ENCODE data around the gene CUX1. TPM values are rescaled to one million over a fixed set of nuclear protein-coding genes. Genes with fewer than 3 reads are reported as not detected.

CUX1 gene
- total RNA-seq, 1 donor from 2014 or later: 50.6 TPM

- Histone ChIP-seq H3K9me3 (ENCODE audit: insufficient read depth, low read depth, low read length) (peaks cover 3% of the 10 kb centered on the region), H3K4me2 (ENCODE audit: low read length) (no peak overlapping the region), H4K20me1 (ENCODE audit: insufficient read depth, low read length) (no peaks in the 10 kb centered on the region), H3K36me3 (ENCODE audit: insufficient read depth, low read length) (no peaks in the 10 kb centered on the region), H3K9ac (ENCODE audit: low read length) (no peak overlapping the region), H3K27me3 (ENCODE audit: insufficient read depth, low read length) (peaks cover 13% of the 10 kb centered on the region), H3K4me3 (ENCODE audit: insufficient read depth, low read depth, low read length) (no peak overlapping the region), H3K27ac (ENCODE audit: low read depth, low read length) (no peak overlapping the region), H2AFZ (ENCODE audit: low read depth, low read length) (no peak overlapping the region), H3K79me2 (ENCODE audit: insufficient read depth, low read length) (no peaks in the 10 kb centered on the region), H3K4me1 (ENCODE audit: insufficient read depth, low read length) (peaks cover 6% of the 10 kb centered on the region)
- DNase-seq (ENCODE audit: low read depth): no peak
- peaks cover 2% of the 10 kb centered on the region for H3K36me3 Mint-ChIP-seq (ENCODE audit: low read depth, unreplicated experiment)
- peaks cover 26% of the 10 kb centered on the region for H3K27me3 Mint-ChIP-seq (ENCODE audit: low read depth, unreplicated experiment)
- H3K9me3 Mint-ChIP-seq (ENCODE audit: unreplicated experiment): peaks cover 2% of the 10 kb centered on the region
- TF ChIP-seq EZH2 (IDR thresholded peaks at IDR 0.05; ENCODE audit: insufficient read depth, low read length): no peak
- no peak for TF ChIP-seq CTCF (IDR thresholded peaks at IDR 0.05; ENCODE audit: insufficient read depth, low read depth, low read length)
- H3K4me1 Mint-ChIP-seq (ENCODE audit: low read depth, unreplicated experiment): peaks cover 3% of the 10 kb centered on the region
- no peak overlapping the region for H3K4me3 Mint-ChIP-seq (ENCODE audit: unreplicated experiment)
- H3K27ac Mint-ChIP-seq (ENCODE audit: unreplicated experiment): no peak overlapping the region
- FAIRE-seq: no peak
These were observed 29.6 kb upstream of the CUX1 start for GRCh38 chr7:101787864-101788263.

- Mint-ChIP-seq H3K4me1 (ENCODE audit: low read depth, unreplicated experiment) (peaks cover 3% of the 10 kb centered on the region), H3K27ac (ENCODE audit: unreplicated experiment) (no peak overlapping the region), H3K9me3 (ENCODE audit: unreplicated experiment) (peaks cover 2% of the 10 kb centered on the region), H3K27me3 (ENCODE audit: low read depth, unreplicated experiment) (peaks cover 21% of the 10 kb centered on the region), H3K36me3 (ENCODE audit: low read depth, unreplicated experiment) (peaks cover 2% of the 10 kb centered on the region), H3K4me3 (ENCODE audit: unreplicated experiment) (no peak overlapping the region)
- Histone ChIP-seq H3K9me3 (ENCODE audit: insufficient read depth, low read depth, low read length) (peaks cover 3% of the 10 kb centered on the region), H3K27me3 (ENCODE audit: insufficient read depth, low read length) (peaks cover 12% of the 10 kb centered on the region), H4K20me1 (ENCODE audit: insufficient read depth, low read length) (no peaks in the 10 kb centered on the region), H2AFZ (ENCODE audit: low read depth, low read length) (no peak overlapping the region), H3K36me3 (ENCODE audit: insufficient read depth, low read length) (no peaks in the 10 kb centered on the region), H3K9ac (ENCODE audit: low read length) (no peak overlapping the region), H3K4me1 (ENCODE audit: insufficient read depth, low read length) (peaks cover 6% of the 10 kb centered on the region), H3K4me3 (ENCODE audit: insufficient read depth, low read depth, low read length) (no peak overlapping the region), H3K79me2 (ENCODE audit: insufficient read depth, low read length) (no peaks in the 10 kb centered on the region), H3K4me2 (ENCODE audit: low read length) (no peak overlapping the region), H3K27ac (ENCODE audit: low read depth, low read length) (no peak overlapping the region)
- TF ChIP-seq EZH2 (IDR thresholded peaks at IDR 0.05; ENCODE audit: insufficient read depth, low read length) (no peak), CTCF (IDR thresholded peaks at IDR 0.05; ENCODE audit: insufficient read depth, low read depth, low read length) (no peak)
- FAIRE-seq: no peak
- no peak for DNase-seq (ENCODE audit: low read depth)
These were observed 28.9 kb upstream of the CUX1 start for GRCh38 chr7:101788517-101788916.

DNA sequence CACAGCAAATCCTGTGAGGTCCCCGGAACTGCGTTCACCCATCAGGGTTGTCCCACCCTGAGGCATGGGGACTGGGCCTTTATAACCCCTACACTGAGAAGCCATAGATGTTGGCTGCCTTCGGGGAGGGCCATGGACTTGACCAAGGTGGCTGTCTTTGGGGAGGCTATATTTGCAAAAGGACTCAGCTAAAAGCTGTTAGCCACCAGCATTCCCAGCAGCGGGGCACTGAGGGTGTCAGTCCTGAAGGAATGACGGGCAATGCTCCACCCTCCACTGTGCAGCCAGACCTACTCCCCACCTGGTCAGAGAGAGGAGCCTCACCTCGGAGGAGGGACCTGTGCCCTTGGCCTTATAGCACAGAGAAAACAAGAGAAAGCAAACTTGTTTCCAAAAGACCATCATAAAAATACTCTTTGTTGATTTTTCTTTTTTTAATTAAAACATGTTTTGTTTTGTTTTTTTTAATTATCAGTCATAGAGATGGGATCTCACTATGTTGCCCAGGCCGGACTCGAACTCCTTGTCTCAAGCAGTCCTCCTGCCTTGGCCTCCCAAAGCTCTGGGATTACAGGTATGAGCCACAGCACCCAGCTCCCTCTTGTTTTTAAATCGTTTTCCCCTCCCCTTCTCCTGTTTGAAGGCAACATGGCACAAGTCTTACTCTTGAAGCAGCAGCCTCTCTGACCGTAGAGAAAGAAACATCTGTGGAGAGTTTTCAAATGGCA lies 26.7 kb upstream of the CUX1 start:
- DNase-seq (ENCODE audit: low read depth) (no peak), FAIRE-seq (no peak)
- no peak overlapping the region for H3K27ac Mint-ChIP-seq (ENCODE audit: unreplicated experiment)
- no peak for TF ChIP-seq CTCF (IDR thresholded peaks at IDR 0.05; ENCODE audit: insufficient read depth, low read depth, low read length)
- no peak for TF ChIP-seq EZH2 (IDR thresholded peaks at IDR 0.05; ENCODE audit: insufficient read depth, low read length)
- H3K27me3 Mint-ChIP-seq (ENCODE audit: low read depth, unreplicated experiment): peaks cover 3% of the 10 kb centered on the region
- H3K9me3 ChIP-seq (ENCODE audit: insufficient read depth, low read depth, low read length): peaks cover 3% of the 10 kb centered on the region
- no peaks in the 10 kb centered on the region for H3K27me3 ChIP-seq (ENCODE audit: insufficient read depth, low read length)
- no peaks in the 10 kb centered on the region for H3K4me1 Mint-ChIP-seq (ENCODE audit: low read depth, unreplicated experiment)
- H3K9me3 Mint-ChIP-seq (ENCODE audit: unreplicated experiment): peaks cover 2% of the 10 kb centered on the region
- H3K4me2 ChIP-seq (ENCODE audit: low read length): no peak overlapping the region
- H2AFZ ChIP-seq (ENCODE audit: low read depth, low read length): no peak overlapping the region
- H3K9ac ChIP-seq (ENCODE audit: low read length): no peak overlapping the region
- H3K36me3 ChIP-seq (ENCODE audit: insufficient read depth, low read length): no peaks in the 10 kb centered on the region
- H3K27ac ChIP-seq (ENCODE audit: low read depth, low read length): no peak overlapping the region
- no peaks in the 10 kb centered on the region for H4K20me1 ChIP-seq (ENCODE audit: insufficient read depth, low read length)
- no peak overlapping the region for H3K4me3 ChIP-seq (ENCODE audit: insufficient read depth, low read depth, low read length)
- peaks cover 2% of the 10 kb centered on the region for H3K36me3 Mint-ChIP-seq (ENCODE audit: low read depth, unreplicated experiment)
- H3K4me3 Mint-ChIP-seq (ENCODE audit: unreplicated experiment): no peak overlapping the region
- peaks cover 6% of the 10 kb centered on the region for H3K4me1 ChIP-seq (ENCODE audit: insufficient read depth, low read length)
- H3K79me2 ChIP-seq (ENCODE audit: insufficient read depth, low read length): no peaks in the 10 kb centered on the region

Data from astrocyte (in vitro differentiated cells and primary cell).